WTC11 (cell line): Measurements from ENCODE around the gene ZNF614. TPM values are rescaled to one million over a fixed set of nuclear protein-coding genes. Genes with fewer than 3 reads are reported as not detected.

Source experiments
- ATAC-seq: fragments of 200-7000 bp; cut with Tn5 transposase; 2 replicates; pipeline ENCODE4 v1.10.0; 2021; ENCODE audit warnings: mild to moderate bottlenecking, moderate library complexity
- CTCF ChIA-PET: fragments of 300-600 bp; sonication (Branson Sonifier 250); formaldehyde crosslinking; loops from one replicate; lab custom pipeline; 2021; ENCODE audit warnings: antibody characterized with exemption; lab: Charles Lee
- POLR2A ChIA-PET: fragments of 350-600 bp; sonication (Branson Sonifier 250); formaldehyde crosslinking; loops from one replicate; lab custom pipeline; 2021; ENCODE audit warnings: antibody characterized with exemption; lab: Charles Lee
- DNase-seq: peaks from one replicate; pipeline ENCODE4 v3.0.0; 2021; ENCODE audit warnings: low spot score
- H3K27ac Mint-ChIP-seq: 2 replicates; pipeline ENCODE4 v1.8.0; 2021; ENCODE audit warnings: mixed read lengths
- H3K27me3 Mint-ChIP-seq: 2 replicates; pipeline ENCODE4 v1.8.0; 2021; ENCODE audit warnings: low read depth, mild to moderate bottlenecking, moderate library complexity, mixed read lengths
- H3K36me3 Mint-ChIP-seq: 2 replicates; pipeline ENCODE4 v1.8.0; 2021; ENCODE audit warnings: mixed read lengths
- H3K4me1 Mint-ChIP-seq: 2 replicates; pipeline ENCODE4 v1.8.0; 2022; ENCODE audit warnings: mixed read lengths
- H3K4me3 Mint-ChIP-seq: 2 replicates; pipeline ENCODE4 v1.8.0; 2021; ENCODE audit warnings: mild to moderate bottlenecking, moderate library complexity, mixed read lengths
- H3K9me3 Mint-ChIP-seq: 2 replicates; pipeline ENCODE4 v1.8.0; 2021; ENCODE audit warnings: mixed read lengths
- CREB1 ChIP-seq: sonication (generic); formaldehyde crosslinking; IDR thresholded peaks from 2 replicates; pipeline ENCODE4 v1.8.0; 2023; ENCODE audit warnings: mild to moderate bottlenecking, missing genetic modification reagents
- EMX1 ChIP-seq: fragments of 250-450 bp; sonication (Bioruptor Pico); IDR thresholded peaks from 2 replicates; pipeline ENCODE4 v1.8.0; 2021; ENCODE audit warnings: mild to moderate bottlenecking
- HMGA2 ChIP-seq: fragments of 250-450 bp; sonication (Bioruptor Pico); IDR thresholded peaks from 2 replicates; pipeline ENCODE4 v1.4.0; 2021; ENCODE audit warnings: mild to moderate bottlenecking, moderate library complexity
- NFYB ChIP-seq: sonication (generic); formaldehyde crosslinking; conservative IDR thresholded peaks from 2 replicates; pipeline ENCODE4 v1.8.0; 2022; ENCODE audit warnings: low read depth, missing genetic modification reagents
- TCF7 ChIP-seq: sonication (generic); formaldehyde crosslinking; IDR thresholded peaks from 2 replicates; pipeline ENCODE4 v1.8.0; 2022; ENCODE audit warnings: mild to moderate bottlenecking, low read depth, missing genetic modification reagents, moderate library complexity
- ZNF317 ChIP-seq: sonication (generic); formaldehyde crosslinking; IDR thresholded peaks from 2 replicates; pipeline ENCODE4 v1.8.1; 2023; ENCODE audit warnings: low read depth, mild to moderate bottlenecking, moderate library complexity, missing genetic modification reagents, borderline replicate concordance
- total RNA-seq: library from RNA; stranded (reverse); gene quantifications from 3 replicates; pipeline ENCODE4 v1.2.3, GENCODE V29; 2021
- TF ChIP-seq, protein P1 (sequence below): fragments of 250-450 bp; sonication (Bioruptor Pico); IDR thresholded peaks from 2 replicates; pipeline ENCODE4 v1.9.0; 2021; ENCODE audit warnings: moderate library complexity, mild to moderate bottlenecking, inconsistent platforms, borderline replicate concordance
- TF ChIP-seq, protein P2 (sequence below): sonication (generic); formaldehyde crosslinking; IDR thresholded peaks from 2 replicates; pipeline ENCODE4 v1.8.0; 2023; ENCODE audit warnings: missing genetic modification reagents
- TF ChIP-seq, protein P3 (sequence below): sonication (generic); formaldehyde crosslinking; IDR thresholded peaks from 2 replicates; pipeline ENCODE4 v1.8.1; 2022; ENCODE audit warnings: mild to moderate bottlenecking, moderate library complexity, missing genetic modification reagents
- TF ChIP-seq, protein P4 (sequence below): sonication (generic); formaldehyde crosslinking; IDR thresholded peaks from 2 replicates; pipeline ENCODE4 v1.8.1; 2022; ENCODE audit warnings: mild to moderate bottlenecking, missing genetic modification reagents, moderate library complexity, borderline replicate concordance
- TF ChIP-seq, protein P5 (sequence below): sonication (generic); formaldehyde crosslinking; IDR thresholded peaks from 2 replicates; pipeline ENCODE4 v1.8.1; 2022; ENCODE audit warnings: missing genetic modification reagents, borderline replicate concordance
- TF ChIP-seq, protein P6 (sequence below): sonication (generic); formaldehyde crosslinking; conservative IDR thresholded peaks from 2 replicates; pipeline ENCODE4 v1.8.1; 2023; ENCODE audit warnings: mild to moderate bottlenecking, low read depth, missing genetic modification reagents, moderate library complexity
- TF ChIP-seq, protein P7 (sequence below): sonication (generic); formaldehyde crosslinking; IDR thresholded peaks from 2 replicates; pipeline ENCODE4 v1.8.0; 2022; ENCODE audit warnings: mild to moderate bottlenecking, missing genetic modification reagents

The ZNF614 gene
- total RNA-seq, 1 experiment from 2014 or later: 19.5 TPM

DNA sequence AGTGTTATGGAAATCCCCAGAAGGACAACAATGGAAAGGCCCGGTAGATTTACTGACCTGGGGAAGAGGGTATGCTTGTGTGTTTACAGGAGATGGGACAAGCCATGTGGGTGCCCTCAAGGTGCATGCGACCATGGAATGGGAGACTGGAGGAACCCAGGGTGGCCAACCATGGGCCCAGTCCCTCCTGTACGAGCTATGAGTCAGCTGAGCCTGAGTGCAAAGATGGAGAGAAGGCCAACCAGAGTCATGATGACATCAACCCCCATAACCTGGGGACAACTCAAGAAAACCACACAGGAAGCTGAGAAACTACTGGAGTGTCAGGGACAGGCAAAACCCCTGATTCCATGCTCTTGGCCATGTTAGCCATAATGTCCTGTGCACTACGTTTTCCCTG, 49.3 kb downstream of the ZNF614 start:
- H3K9me3 Mint-ChIP-seq: peaks cover 47% of the 10 kb centered on the region

DNA sequence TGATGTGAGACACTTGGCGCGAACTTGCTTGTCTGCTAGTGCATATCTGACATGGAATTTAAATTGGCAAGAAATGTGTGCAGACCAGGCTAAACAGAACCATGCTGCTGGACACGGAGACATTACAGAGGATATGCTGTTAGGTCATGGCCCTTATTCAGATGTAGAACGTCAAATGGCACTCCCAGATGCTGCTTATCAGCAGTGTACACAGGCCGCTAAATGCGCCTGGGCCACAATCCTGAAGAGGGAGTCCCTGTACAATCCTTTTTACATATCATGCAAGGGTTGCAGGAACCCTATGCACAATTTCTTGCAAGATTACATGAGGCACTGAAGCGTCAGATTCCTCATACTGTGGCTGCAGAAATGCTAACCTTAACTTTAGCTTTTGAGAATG, 50.8 kb downstream of the ZNF614 start:
- no peak for DNase-seq
- no peak overlapping the region for H3K4me3 Mint-ChIP-seq
- no peak overlapping the region for H3K27ac Mint-ChIP-seq
- no peaks in the 10 kb centered on the region for H3K27me3 Mint-ChIP-seq
- no peak for ATAC-seq
- ChIA-PET CTCF (interaction anchor here (1.1 kb wide), 1 partner anchor 199 kb away, joined by 5 read pairs; no protein-coding TSS in a partner anchor), POLR2A (no interaction called here)
- H3K36me3 Mint-ChIP-seq: peaks cover 70% of the 10 kb centered on the region
- peaks cover 15% of the 10 kb centered on the region for H3K4me1 Mint-ChIP-seq
- no peak for TF ChIP-seq TCF7
- TF ChIP-seq, protein P1, sequence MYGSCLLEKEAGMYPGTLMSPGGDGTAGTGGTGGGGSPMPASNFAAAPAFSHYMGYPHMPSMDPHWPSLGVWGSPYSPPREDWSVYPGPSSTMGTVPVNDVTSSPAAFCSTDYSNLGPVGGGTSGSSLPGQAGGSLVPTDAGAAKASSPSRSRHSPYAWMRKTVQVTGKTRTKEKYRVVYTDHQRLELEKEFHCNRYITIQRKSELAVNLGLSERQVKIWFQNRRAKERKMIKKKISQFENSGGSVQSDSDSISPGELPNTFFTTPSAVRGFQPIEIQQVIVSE (CRISPR knock-in tag): no peak
- TF ChIP-seq CREB1 (CRISPR knock-in tag): no peak
- TF ChIP-seq HMGA2 (CRISPR knock-in tag): no peak
- peaks cover 60% of the 10 kb centered on the region for H3K9me3 Mint-ChIP-seq

More for the DNA sequence above, 49.3 kb downstream of the ZNF614 start:
- Mint-ChIP-seq H3K4me1 (peaks cover 15% of the 10 kb centered on the region), H3K36me3 (peaks cover 54% of the 10 kb centered on the region), H3K4me3 (no peak overlapping the region), H3K27me3 (no peaks in the 10 kb centered on the region), H3K27ac (no peak overlapping the region)
- ATAC-seq: no peak
- ChIA-PET POLR2A (no interaction called here), CTCF (no interaction called here)
- TF ChIP-seq, protein P1 (CRISPR knock-in tag): no peak
- TF ChIP-seq EMX1 (CRISPR knock-in tag) (no peak), CREB1 (CRISPR knock-in tag) (no peak), ZNF317 (no peak), NFYB (CRISPR knock-in tag) (no peak)
- TF ChIP-seq, protein P2, sequence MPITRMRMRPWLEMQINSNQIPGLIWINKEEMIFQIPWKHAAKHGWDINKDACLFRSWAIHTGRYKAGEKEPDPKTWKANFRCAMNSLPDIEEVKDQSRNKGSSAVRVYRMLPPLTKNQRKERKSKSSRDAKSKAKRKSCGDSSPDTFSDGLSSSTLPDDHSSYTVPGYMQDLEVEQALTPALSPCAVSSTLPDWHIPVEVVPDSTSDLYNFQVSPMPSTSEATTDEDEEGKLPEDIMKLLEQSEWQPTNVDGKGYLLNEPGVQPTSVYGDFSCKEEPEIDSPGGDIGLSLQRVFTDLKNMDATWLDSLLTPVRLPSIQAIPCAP (CRISPR knock-in tag): no peak
- TF ChIP-seq, protein P3, sequence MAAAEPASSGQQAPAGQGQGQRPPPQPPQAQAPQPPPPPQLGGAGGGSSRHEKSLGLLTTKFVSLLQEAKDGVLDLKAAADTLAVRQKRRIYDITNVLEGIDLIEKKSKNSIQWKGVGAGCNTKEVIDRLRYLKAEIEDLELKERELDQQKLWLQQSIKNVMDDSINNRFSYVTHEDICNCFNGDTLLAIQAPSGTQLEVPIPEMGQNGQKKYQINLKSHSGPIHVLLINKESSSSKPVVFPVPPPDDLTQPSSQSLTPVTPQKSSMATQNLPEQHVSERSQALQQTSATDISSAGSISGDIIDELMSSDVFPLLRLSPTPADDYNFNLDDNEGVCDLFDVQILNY (CRISPR knock-in tag): no peak
- TF ChIP-seq, protein P4, sequence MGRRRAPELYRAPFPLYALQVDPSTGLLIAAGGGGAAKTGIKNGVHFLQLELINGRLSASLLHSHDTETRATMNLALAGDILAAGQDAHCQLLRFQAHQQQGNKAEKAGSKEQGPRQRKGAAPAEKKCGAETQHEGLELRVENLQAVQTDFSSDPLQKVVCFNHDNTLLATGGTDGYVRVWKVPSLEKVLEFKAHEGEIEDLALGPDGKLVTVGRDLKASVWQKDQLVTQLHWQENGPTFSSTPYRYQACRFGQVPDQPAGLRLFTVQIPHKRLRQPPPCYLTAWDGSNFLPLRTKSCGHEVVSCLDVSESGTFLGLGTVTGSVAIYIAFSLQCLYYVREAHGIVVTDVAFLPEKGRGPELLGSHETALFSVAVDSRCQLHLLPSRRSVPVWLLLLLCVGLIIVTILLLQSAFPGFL: no peak
- TF ChIP-seq, protein P5, sequence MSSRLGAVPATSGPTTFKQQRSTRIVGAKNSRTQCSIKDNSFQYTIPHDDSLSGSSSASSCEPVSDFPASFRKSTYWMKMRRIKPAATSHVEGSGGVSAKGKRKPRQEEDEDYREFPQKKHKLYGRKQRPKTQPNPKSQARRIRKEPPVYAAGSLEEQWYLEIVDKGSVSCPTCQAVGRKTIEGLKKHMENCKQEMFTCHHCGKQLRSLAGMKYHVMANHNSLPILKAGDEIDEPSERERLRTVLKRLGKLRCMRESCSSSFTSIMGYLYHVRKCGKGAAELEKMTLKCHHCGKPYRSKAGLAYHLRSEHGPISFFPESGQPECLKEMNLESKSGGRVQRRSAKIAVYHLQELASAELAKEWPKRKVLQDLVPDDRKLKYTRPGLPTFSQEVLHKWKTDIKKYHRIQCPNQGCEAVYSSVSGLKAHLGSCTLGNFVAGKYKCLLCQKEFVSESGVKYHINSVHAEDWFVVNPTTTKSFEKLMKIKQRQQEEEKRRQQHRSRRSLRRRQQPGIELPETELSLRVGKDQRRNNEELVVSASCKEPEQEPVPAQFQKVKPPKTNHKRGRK (CRISPR knock-in tag): no peak
- TF ChIP-seq, protein P6, sequence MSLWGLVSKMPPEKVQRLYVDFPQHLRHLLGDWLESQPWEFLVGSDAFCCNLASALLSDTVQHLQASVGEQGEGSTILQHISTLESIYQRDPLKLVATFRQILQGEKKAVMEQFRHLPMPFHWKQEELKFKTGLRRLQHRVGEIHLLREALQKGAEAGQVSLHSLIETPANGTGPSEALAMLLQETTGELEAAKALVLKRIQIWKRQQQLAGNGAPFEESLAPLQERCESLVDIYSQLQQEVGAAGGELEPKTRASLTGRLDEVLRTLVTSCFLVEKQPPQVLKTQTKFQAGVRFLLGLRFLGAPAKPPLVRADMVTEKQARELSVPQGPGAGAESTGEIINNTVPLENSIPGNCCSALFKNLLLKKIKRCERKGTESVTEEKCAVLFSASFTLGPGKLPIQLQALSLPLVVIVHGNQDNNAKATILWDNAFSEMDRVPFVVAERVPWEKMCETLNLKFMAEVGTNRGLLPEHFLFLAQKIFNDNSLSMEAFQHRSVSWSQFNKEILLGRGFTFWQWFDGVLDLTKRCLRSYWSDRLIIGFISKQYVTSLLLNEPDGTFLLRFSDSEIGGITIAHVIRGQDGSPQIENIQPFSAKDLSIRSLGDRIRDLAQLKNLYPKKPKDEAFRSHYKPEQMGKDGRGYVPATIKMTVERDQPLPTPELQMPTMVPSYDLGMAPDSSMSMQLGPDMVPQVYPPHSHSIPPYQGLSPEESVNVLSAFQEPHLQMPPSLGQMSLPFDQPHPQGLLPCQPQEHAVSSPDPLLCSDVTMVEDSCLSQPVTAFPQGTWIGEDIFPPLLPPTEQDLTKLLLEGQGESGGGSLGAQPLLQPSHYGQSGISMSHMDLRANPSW (CRISPR knock-in tag): no peak
- TF ChIP-seq, protein P7, sequence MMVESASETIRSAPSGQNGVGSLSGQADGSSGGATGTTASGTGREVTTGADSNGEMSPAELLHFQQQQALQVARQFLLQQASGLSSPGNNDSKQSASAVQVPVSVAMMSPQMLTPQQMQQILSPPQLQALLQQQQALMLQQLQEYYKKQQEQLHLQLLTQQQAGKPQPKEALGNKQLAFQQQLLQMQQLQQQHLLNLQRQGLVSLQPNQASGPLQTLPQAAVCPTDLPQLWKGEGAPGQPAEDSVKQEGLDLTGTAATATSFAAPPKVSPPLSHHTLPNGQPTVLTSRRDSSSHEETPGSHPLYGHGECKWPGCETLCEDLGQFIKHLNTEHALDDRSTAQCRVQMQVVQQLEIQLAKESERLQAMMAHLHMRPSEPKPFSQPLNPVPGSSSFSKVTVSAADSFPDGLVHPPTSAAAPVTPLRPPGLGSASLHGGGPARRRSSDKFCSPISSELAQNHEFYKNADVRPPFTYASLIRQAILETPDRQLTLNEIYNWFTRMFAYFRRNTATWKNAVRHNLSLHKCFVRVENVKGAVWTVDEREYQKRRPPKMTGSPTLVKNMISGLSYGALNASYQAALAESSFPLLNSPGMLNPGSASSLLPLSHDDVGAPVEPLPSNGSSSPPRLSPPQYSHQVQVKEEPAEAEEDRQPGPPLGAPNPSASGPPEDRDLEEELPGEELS (CRISPR knock-in tag): no peak
- no peak for DNase-seq
